Stimulated activated CD4-positive, alpha-beta T cell treated with anti-CD3 and anti-CD28 coated beads, Interleukin-15, amount 100 ng/mL, for 24 hours (primary cell): Measurements from ENCODE around the gene SNRNP27.
"Not testable (repeated sequence)": the region's sequence is repeated elsewhere in the genome, so short reads cannot be mapped to it uniquely, and the experiment has no call there.

ENCODE experiments used
- DNase-seq: peaks from one replicate; pipeline ENCODE4 v3.0.0-alpha.2; 2020

The SNRNP27 gene

GRCh38 chr2:69948032-69948962 is 54.5 kb downstream of the SNRNP27 start:
- no peak for DNase-seq

GRCh38 chr2:69948963-69949645 is 55.3 kb downstream of the SNRNP27 start:
- no peak for DNase-seq

DNA sequence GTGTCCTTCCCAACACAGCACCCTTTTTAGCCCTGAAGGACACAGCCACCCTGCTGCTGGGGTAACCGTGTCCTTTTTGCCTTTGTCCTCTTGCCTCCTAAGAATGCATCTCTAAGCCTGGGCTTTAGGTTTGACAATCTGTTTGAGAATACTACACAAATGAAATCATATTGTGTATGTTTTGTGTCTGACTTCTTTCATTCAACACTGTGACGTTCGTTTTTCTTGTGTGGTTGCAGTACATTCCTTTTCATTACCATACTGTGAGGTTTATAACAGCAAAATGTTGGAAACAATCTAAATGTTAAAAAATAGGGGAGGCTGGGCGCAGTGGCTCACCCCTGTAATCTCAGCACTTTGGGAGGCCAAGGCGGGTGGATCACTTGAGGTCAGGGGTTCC is 56.5 kb downstream of the SNRNP27 start:
- no peak for DNase-seq

DNA sequence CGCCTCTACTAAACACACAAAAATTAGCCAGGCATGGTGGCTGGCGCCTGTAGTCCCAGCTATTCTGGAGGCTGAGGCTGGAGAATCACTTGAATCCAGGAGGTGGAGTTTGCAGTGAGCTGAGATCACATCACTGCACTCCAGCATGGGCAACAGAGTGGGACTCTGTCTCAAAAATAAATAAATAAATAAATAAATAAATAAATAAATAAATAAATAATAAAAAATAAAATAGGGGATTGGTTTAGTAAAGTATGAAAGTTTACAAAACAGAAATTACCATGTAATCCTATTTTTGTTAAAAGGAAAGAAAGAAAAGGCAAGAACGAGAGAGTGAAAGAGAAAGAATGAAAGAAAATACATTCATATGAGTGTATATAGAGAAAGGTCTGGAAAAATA is 56.9 kb downstream of the SNRNP27 start:
- not testable (repeated sequence) for DNase-seq

- DNase-seq: no peak
Measured at GRCh38 chr2:69952336-69953115, 58.8 kb downstream of the SNRNP27 start.

DNA sequence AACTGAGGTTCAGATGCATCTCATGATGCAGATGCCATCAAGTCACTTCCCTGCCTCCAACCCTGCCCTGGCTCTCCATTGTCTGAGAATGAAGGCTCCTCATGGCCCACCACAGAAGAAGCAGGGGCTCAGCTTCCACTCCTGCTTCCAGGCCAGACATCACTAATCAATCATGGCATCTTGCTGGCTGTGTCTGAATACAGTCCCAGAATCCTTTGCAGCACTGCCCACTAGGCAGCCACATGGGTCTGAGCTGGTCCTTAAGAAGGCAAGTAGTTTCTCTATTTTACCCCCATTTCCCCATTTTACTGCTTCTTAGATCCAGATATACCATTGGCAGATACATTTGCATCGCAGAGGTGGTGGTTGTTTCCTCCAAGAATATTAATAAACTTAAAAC is 60.3 kb downstream of the SNRNP27 start:
- no peak for DNase-seq
